ACC112 (cell line): ENCODE data around the gene ARTN.

ENCODE experiments used
- H2AFZ ChIP-seq: fragments of 200-600 bp; sonication (generic); one replicate; pipeline ENCODE4 v1.6.0; 2017; ENCODE audit warnings: antibody characterized with exemption, low read length; ENCODE audit not compliant: unreplicated experiment
- H3K27ac ChIP-seq: fragments of 200-600 bp; sonication (generic); 2 replicates; pipeline ENCODE4 v1.5.1; 2014; ENCODE audit warnings: low read depth, mild to moderate bottlenecking, antibody characterized with exemption, low read length, moderate library complexity
- H3K27me3 ChIP-seq: fragments of 200-600 bp; sonication (generic); 2 replicates; pipeline ENCODE4 v1.6.1; 2014; ENCODE audit warnings: mild to moderate bottlenecking, antibody characterized with exemption, low read length, moderate library complexity, mixed read lengths; ENCODE audit not compliant: insufficient read depth
- H3K36me3 ChIP-seq: fragments of 200-600 bp; sonication (generic); 2 replicates; pipeline ENCODE4 v1.6.1; 2016; ENCODE audit warnings: mild to moderate bottlenecking, antibody characterized with exemption, low read length, moderate library complexity, mixed read lengths; ENCODE audit not compliant: insufficient read depth
- H3K4me1 ChIP-seq: fragments of 200-600 bp; sonication (generic); one replicate; pipeline ENCODE4 v1.6.1; 2016; ENCODE audit warnings: low read length, mixed read lengths; ENCODE audit not compliant: insufficient read depth, unreplicated experiment, control insufficient read depth
- H3K4me3 ChIP-seq: fragments of 200-600 bp; sonication (generic); 2 replicates; pipeline ENCODE4 v1.5.1; 2014; ENCODE audit warnings: mild to moderate bottlenecking, low read depth, low read length
- H3K79me2 ChIP-seq: fragments of 200-600 bp; sonication (generic); one replicate; pipeline ENCODE4 v1.6.0; 2016; ENCODE audit warnings: low read length; ENCODE audit not compliant: control insufficient read depth, unreplicated experiment, insufficient read depth

Gene ARTN

GRCh38 chr1:43924516-43924915, 9.1 kb upstream of the ARTN start:
- H3K27me3 ChIP-seq = no peaks in the 10 kb centered on the region
- peaks cover 5% of the 10 kb centered on the region; the same call in 1 of the 2 replicates for H3K36me3 ChIP-seq
- H3K4me1 ChIP-seq = peaks cover 11% of the 10 kb centered on the region
- no peak overlapping the region for H2AFZ ChIP-seq
- H3K4me3 ChIP-seq = no peak overlapping the region
- H3K27ac ChIP-seq = no peak overlapping the region
- H3K79me2 ChIP-seq = no peaks in the 10 kb centered on the region

GRCh38 chr1:43925846-43926245, 7.8 kb upstream of the ARTN start:
- H3K36me3 ChIP-seq = peaks cover 12% of the 10 kb centered on the region; the same call in 1 of the 2 replicates
- H3K4me1 ChIP-seq = peaks cover 11% of the 10 kb centered on the region
- H2AFZ ChIP-seq = no peak overlapping the region
- no peak overlapping the region for H3K4me3 ChIP-seq
- no peaks in the 10 kb centered on the region for H3K27me3 ChIP-seq
- H3K79me2 ChIP-seq = no peaks in the 10 kb centered on the region
- no peak overlapping the region for H3K27ac ChIP-seq

DNA sequence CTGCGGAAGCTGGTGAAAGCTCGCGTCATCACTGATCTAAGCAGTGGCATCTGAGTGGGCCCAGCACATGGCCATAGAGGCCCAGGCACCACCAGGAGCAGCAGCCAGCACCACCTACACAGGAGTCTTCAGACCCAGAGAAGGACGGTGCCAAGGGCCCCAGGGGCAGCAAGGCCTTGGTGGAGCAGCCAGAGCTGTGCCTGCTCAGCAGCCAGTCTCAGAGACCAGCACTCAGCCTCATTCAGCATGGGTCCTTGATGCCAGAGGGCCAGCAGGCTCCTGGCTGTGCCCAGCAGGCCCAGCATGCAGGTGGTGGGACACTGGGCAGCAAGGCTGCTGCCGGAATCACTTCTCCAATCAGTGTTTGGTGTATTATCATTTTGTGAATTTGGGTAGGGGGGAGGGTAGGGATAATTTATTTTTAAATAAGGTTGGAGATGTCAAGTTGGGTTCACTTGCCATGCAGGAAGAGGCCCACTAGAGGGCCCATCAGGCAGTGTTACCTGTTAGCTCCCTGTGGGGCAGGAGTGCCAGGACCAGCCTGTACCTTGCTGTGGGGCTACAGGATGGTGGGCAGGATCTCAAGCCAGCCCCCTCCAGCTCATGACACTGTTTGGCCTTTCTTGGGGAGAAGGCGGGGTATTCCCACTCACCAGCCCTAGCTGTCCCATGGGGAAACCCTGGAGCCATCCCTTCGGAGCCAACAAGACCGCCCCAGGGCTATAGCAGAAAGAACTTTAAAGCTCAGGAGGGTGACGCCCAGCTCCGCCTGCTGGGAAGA, 3.2 kb upstream of the ARTN start:
- peaks cover 13% of the 10 kb centered on the region for H3K4me1 ChIP-seq
- H3K27me3 ChIP-seq = peaks cover 2% of the 10 kb centered on the region; the same call in 1 of the 2 replicates
- H3K36me3 ChIP-seq = peaks cover 10% of the 10 kb centered on the region; the same call in 1 of the 2 replicates
- H2AFZ ChIP-seq = no peak overlapping the region
- H3K79me2 ChIP-seq = no peaks in the 10 kb centered on the region
- no peak overlapping the region for H3K4me3 ChIP-seq
- H3K27ac ChIP-seq = no peak overlapping the region

DNA sequence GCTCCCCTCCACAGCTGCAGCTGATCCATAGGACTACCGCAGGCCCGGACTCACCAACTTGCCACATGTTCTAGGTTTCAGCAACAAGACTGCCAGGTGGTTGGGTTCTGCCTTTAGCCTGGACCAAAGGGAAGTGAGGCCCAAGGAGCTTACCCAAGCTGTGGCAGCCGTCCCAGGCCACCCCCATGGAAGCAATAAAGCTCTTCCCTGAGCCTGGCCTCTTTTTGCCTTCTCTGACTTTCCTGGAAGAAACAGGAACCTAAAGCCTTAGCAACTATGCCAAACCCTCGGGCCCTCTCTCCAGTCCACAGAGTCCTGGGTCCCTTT, 2.7 kb upstream of the ARTN start:
- H3K4me3 ChIP-seq = no peak overlapping the region
- H3K27ac ChIP-seq = no peak overlapping the region
- H3K79me2 ChIP-seq = no peaks in the 10 kb centered on the region
- H3K27me3 ChIP-seq = peaks cover 7% of the 10 kb centered on the region; the same call in 1 of the 2 replicates
- H2AFZ ChIP-seq = no peak overlapping the region
- H3K4me1 ChIP-seq = peaks cover 13% of the 10 kb centered on the region
- peaks cover 8% of the 10 kb centered on the region; the same call in 1 of the 2 replicates for H3K36me3 ChIP-seq

- H3K79me2 ChIP-seq = no peaks in the 10 kb centered on the region
- peaks cover 8% of the 10 kb centered on the region; the same call in 1 of the 2 replicates for H3K36me3 ChIP-seq
- peaks cover 9% of the 10 kb centered on the region; the same call in 1 of the 2 replicates for H3K27me3 ChIP-seq
- no peak overlapping the region for H3K4me3 ChIP-seq
- H2AFZ ChIP-seq = no peak overlapping the region
- H3K4me1 ChIP-seq = peaks cover 13% of the 10 kb centered on the region
- H3K27ac ChIP-seq = no peak overlapping the region
Measured at GRCh38 chr1:43931711-43932660, 1.6 kb upstream of the ARTN start.

DNA sequence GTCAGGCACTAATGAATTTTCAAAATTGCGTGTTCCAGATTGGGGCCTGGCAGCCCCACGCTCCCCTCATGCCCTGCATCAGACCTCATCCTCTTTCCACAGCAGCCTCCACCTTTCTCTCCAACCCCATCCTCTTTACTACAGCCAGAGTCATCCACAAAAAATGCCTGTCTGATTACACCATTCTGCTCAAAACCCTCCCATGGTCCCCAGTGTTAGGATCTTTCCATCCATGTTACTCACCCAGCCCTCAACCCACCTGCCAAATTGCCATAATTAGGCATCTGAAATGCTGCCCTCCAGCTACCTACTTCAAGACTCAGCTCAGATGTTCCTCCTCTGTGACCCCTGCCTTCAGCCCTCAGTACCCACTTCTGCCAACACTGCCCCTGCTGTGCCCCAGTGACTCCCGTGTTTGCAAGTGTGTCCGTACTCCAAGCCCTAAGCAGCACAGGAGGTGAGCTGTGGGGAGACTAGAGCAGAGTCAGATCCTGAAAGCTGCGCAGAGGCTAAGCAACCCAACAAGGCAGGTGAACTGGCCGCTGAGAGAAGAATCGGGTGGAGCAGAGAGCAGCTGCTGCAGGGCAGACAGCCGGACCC, 715 bp upstream of the ARTN start:
- H3K27me3 ChIP-seq = peaks cover 9% of the 10 kb centered on the region; the same call in 1 of the 2 replicates
- H3K4me1 ChIP-seq = peaks cover 13% of the 10 kb centered on the region
- H3K79me2 ChIP-seq = no peaks in the 10 kb centered on the region
- peak overlapping the region; percentile 68 for H3K4me3 ChIP-seq
- H3K36me3 ChIP-seq = peaks cover 8% of the 10 kb centered on the region; the same call in 1 of the 2 replicates
- no peak overlapping the region for H2AFZ ChIP-seq
- H3K27ac ChIP-seq = no peak overlapping the region

DNA sequence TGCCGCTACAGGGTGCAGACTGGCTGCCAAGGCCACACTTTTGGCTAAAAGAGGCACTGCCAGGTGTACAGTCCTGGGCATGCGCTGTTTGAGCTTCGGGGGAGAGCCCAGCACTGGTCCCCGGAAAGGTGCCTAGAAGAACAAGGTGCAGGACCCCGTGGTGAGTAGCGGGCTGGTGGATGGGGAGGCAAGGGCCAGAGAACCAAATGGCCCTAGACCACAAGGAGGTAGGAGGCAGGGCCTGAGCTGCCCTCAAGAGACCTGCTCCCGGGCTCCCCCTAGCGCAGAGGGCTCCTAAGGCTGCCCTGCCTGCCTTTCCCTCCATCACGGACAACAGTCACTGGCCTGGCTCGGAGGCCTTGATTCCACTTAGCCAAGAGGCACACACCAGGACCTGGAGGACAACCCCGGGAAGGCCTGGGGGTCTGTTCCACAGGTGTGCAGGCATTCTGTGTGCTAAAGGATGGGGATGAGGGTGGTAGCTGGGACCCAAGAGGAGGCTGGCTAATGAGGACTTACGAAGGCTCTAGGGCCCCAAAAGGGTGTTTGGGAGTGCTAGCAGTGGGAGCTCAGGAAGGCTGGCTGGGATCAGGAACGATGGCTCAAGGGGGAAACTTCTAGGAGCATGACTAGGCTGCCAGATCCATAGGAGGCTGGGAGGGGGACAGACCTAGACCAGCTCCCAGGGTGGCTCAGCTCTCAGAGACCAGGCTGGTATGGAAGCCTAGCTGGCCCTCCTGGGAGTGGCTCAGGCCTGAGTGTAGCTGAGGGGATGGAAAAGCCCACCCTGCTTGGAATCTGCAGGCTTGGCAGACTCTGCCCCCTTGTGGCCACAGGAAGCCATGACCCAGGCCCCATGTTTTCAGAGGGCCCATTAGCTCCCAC, 742 bp downstream of the ARTN start:
- no peak overlapping the region for H3K27ac ChIP-seq
- H3K4me3 ChIP-seq = peak overlapping the region; percentile 68
- peaks cover 13% of the 10 kb centered on the region for H3K4me1 ChIP-seq
- H2AFZ ChIP-seq = no peak overlapping the region
- no peaks in the 10 kb centered on the region for H3K79me2 ChIP-seq
- peaks cover 8% of the 10 kb centered on the region; the same call in 1 of the 2 replicates for H3K36me3 ChIP-seq
- H3K27me3 ChIP-seq = peaks cover 9% of the 10 kb centered on the region; the same call in 1 of the 2 replicates

GRCh38 chr1:43934986-43935324, 1.4 kb downstream of the ARTN start:
- Histone ChIP-seq H3K4me1 (peaks cover 13% of the 10 kb centered on the region), H3K79me2 (no peaks in the 10 kb centered on the region), H3K4me3 (no peak overlapping the region), H2AFZ (no peak overlapping the region), H3K27me3 (peaks cover 9% of the 10 kb centered on the region; the same call in 1 of the 2 replicates), H3K36me3 (peaks cover 4% of the 10 kb centered on the region; the same call in 1 of the 2 replicates), H3K27ac (no peak overlapping the region)

GRCh38 chr1:43935711-43936427, 2.3 kb downstream of the ARTN start:
- Histone ChIP-seq H3K27ac (no peak overlapping the region), H2AFZ (no peak overlapping the region), H3K27me3 (peaks cover 9% of the 10 kb centered on the region; the same call in 1 of the 2 replicates), H3K36me3 (no peaks in the 10 kb centered on the region), H3K4me1 (peaks cover 13% of the 10 kb centered on the region), H3K4me3 (peak overlapping the region; percentile 58), H3K79me2 (no peaks in the 10 kb centered on the region)
